Measurements from ENCODE around the gene RBKS. TPM values are rescaled to one million over a fixed set of nuclear protein-coding genes. Genes with fewer than 3 reads are reported as not detected.

RBKS gene
- total and polyA plus RNA-seq, 2 of the 13 experiments (the other 11 are each of a cell fraction or from before 2014, with no cell fraction given), result 7.7 to 8.3 TPM

DNA sequence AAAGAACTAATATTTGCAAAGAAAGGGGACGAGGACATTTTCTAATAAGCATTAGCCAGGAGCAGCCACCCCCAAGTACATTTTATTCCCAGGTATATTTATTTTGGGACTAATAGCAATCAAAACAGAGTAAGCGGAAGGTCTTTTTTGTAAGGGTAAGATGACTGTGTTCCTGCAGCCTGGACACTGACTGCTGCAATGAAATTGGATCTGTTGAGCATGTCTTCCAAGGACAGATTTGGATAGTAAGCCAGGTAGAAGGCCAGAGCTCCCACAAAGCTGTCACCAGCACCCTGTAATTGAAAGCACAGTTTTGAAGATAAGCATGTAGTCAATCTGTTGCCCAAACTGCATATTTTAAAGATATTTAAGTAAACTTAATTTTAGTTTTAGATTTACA lies 108.7 kb downstream of the RBKS start:
- Histone ChIP-seq H2AFZ (ENCODE audit: low read length) (no peak overlapping the region), H3K27ac (ENCODE audit: extremely low read length, insufficient read depth, low read length) (no peak overlapping the region), H3K27me3 (ENCODE audit: control insufficient read depth in 1 of 2, insufficient read depth in 2 of 2, low read length in 2 of 2) (no peaks in the 10 kb centered on the region), H3K79me2 (ENCODE audit: insufficient read depth, low read length) (peaks cover 23% of the 10 kb centered on the region), H3K4me2 (ENCODE audit: low read depth, low read length) (no peak overlapping the region), H3K4me3 (replicated peaks in 1 of 3; ENCODE audit: insufficient read depth in 1 of 3, low read depth in 2 of 3, low read length in 3 of 3) (no peak overlapping the region), H3K9me3 (ENCODE audit: low read length) (no peaks in the 10 kb centered on the region), H3K9ac (ENCODE audit: insufficient read depth, low read depth, low read length) (no peak overlapping the region), H3K4me1 (ENCODE audit: insufficient read depth, low read length) (no peaks in the 10 kb centered on the region), H3K36me3 (replicated peaks in 1 of 2; ENCODE audit: control insufficient read depth in 1 of 2, insufficient read depth in 2 of 2, low read length in 2 of 2) (peaks cover 2 to 18% of the 10 kb centered on the region in 2 experiments), H4K20me1 (ENCODE audit: insufficient read depth, low read length) (peaks cover 15% of the 10 kb centered on the region)
- no peak for FAIRE-seq
- ChIA-PET CTCF (ENCODE audit: low intra/inter-chr PET ratio, low total read pairs) (no interaction called here), POLR2A (interaction anchor here (1.6 kb wide), 1 partner anchor 58 kb away, joined by 4 read pairs; no protein-coding TSS in a partner anchor)
- intact Hi-C loops (cut with micrococcal nuclease; ENCODE audit: unreplicated experiment), result no loop called here
- ATAC-seq, result no peak
- DNase-seq (ENCODE audit: low spot score), result no peak
- TF ChIP-seq, protein P1, sequence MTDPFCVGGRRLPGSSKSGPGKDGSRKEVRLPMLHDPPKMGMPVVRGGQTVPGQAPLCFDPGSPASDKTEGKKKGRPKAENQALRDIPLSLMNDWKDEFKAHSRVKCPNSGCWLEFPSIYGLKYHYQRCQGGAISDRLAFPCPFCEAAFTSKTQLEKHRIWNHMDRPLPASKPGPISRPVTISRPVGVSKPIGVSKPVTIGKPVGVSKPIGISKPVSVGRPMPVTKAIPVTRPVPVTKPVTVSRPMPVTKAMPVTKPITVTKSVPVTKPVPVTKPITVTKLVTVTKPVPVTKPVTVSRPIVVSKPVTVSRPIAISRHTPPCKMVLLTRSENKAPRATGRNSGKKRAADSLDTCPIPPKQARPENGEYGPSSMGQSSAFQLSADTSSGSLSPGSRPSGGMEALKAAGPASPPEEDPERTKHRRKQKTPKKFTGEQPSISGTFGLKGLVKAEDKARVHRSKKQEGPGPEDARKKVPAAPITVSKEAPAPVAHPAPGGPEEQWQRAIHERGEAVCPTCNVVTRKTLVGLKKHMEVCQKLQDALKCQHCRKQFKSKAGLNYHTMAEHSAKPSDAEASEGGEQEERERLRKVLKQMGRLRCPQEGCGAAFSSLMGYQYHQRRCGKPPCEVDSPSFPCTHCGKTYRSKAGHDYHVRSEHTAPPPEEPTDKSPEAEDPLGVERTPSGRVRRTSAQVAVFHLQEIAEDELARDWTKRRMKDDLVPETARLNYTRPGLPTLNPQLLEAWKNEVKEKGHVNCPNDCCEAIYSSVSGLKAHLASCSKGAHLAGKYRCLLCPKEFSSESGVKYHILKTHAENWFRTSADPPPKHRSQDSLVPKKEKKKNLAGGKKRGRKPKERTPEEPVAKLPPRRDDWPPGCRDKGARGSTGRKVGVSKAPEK (CRISPR knock-in tag; IDR thresholded peaks at IDR 0.05; ENCODE audit: borderline replicate concordance), result no peak
- TF ChIP-seq ELF4 (CRISPR knock-in tag; IDR thresholded peaks at IDR 0.05; ENCODE audit: borderline replicate concordance) (0 out of 2 replicates have a peak, but pooled peaks have one; percentile 14), ZNF253 (CRISPR knock-in tag; IDR thresholded peaks at IDR 0.05; ENCODE audit: borderline replicate concordance) (no peak)
- TF ChIP-seq, protein P2, sequence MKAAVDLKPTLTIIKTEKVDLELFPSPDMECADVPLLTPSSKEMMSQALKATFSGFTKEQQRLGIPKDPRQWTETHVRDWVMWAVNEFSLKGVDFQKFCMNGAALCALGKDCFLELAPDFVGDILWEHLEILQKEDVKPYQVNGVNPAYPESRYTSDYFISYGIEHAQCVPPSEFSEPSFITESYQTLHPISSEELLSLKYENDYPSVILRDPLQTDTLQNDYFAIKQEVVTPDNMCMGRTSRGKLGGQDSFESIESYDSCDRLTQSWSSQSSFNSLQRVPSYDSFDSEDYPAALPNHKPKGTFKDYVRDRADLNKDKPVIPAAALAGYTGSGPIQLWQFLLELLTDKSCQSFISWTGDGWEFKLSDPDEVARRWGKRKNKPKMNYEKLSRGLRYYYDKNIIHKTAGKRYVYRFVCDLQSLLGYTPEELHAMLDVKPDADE (CRISPR knock-in tag; IDR thresholded peaks at IDR 0.05), result no peak
- 96% methylated on average over 2 of the region's 2 CpGs for WGBS (ENCODE audit: low lambda C conversion rate)
- no TSS peak for BruUV-seq (replicated peaks)
- in situ Hi-C loops (cut with HindIII; ENCODE audit: extremely low pct_ligation_motif_present, low pct_unique_long_range_greater_than_20kb), result no loop called here

Measured in HepG2 (cell line).